Measurements from ENCODE around the gene WNK1.

Gene WNK1

DNA sequence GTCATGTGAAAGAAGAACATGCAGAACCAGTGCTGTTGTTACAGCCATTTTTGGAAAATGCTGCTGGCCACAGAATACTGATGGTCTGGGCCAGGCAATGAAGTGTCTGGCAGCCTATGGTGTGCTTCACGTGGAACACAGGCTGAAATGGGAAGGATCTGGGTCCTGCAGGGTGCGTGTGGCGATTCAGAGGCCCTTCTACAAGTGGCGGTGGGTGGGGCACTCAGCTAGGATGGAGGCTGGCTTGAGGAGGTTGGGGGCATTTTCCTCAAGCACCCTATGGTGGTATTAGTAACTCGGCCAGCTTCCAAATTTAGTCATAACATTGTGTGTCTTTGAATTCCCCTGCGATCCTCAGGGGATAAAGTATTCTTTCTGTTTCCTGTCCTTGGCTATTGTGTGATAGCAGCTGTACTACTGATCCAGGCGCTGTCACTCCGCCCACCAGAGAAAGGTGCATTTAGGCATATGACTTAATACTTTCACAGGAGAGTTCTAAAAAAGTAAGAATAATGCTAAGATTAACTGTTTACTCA is 206.3 kb downstream of the WNK1 start:
- ATAC-seq (peak; percentile 28), DNase-seq (no peak)
- H3K9me3 Mint-ChIP-seq, result no peaks in the 10 kb centered on the region
- H3K27me3 Mint-ChIP-seq, result no peaks in the 10 kb centered on the region
- H3K4me3 Mint-ChIP-seq, result no peak overlapping the region
- peaks cover 4% of the 10 kb centered on the region for H3K4me1 Mint-ChIP-seq
- H3K27ac Mint-ChIP-seq, result peak overlapping the region; percentile 49
- H3K36me3 Mint-ChIP-seq (ENCODE audit: low read depth), result no peaks in the 10 kb centered on the region

Measured in activated naive CD8-positive, alpha-beta T cell treated with anti-CD3 and anti-CD28 coated beads, Interleukin-2, amount 50 U/mL, for 24 hours (primary cell).